T follicular helper cell (primary cell): ENCODE data around the gene MB.

Experiments used
- DNase-seq: peaks from one replicate; pipeline ENCODE4 v3.0.0-alpha.2; 2020; ENCODE audit warnings: low read depth

Gene MB

DNA sequence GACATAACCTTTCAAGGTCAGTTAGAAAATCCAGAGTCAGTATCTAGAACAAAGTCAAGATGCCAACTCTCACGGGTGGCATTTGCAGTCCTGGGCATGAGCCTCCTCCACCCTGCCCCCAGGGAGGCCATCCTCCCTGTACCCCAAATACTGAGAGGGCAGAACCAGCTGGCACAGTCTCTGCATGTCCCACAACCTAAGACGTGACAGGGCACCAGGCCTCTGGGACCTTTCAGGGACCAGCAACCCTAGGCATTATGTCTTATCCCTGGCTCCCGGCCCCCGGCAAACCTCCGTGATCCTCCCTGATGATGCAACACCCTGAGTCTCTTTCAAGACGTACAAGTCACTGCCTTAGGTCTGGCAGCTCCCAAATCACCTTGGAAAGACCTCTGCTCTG is 2.0 kb downstream of the MB start:
- DNase-seq, result no peak

GRCh38 chr22:35614404-35614803 is 2.7 kb downstream of the MB start:
- DNase-seq, result no peak

DNA sequence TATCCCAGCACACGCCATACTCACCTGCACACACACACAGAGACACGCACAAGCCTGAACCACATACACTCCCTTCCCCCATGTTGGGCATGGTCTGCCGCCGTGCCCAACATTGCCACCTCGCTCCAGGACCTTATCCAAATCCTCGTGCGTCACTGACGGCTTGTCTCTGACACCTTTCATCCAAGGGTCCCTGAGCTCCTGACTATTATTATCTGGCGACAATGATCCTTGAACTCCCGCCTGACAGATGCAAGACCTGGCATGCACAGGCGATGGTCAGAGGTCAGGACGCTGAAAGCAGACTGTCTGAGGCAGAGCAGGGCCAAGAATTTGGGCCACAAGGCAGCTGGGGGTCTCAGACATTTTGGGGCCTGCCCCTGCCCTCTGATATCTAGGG is 4.2 kb downstream of the MB start:
- DNase-seq, result no peak

GRCh38 chr22:35611891-35612576 is 5.1 kb downstream of the MB start:
- DNase-seq, result no peak

DNA sequence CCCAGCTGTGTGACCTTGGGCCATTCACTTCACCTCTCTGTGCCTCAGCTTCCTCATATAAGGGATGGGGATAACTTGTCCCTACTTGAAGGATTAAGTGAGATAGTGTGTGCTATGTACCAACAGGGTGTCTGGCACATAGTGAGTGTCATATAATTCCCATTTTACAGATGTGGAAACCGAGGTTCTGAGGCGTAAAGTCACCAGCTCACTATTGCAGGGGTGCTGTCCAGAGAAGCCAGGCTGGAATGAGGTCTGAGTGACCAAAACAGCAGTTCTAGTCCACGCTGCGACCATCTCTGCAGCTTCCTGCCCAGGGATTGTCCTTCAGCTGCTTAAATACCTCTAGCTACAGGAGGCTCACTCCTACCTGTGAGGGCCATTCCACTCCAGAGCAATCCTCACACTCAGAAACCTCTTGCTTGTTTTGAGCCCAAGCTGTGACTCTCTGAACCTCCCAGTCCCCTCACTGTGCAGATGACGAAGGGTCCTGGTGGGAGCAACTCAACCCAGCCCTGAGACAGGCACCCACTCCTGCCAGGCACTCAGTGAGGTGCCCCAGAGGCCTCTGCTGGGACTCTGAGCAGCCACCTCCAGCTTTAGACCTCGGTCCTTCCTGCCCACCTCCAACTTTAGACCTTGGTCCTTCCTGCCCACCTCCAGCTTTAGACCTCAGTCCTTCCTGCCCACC is 5.8 kb downstream of the MB start:
- DNase-seq, result no peak

- DNase-seq, result no peak
Measured at GRCh38 chr22:35610741-35611140, 6.4 kb downstream of the MB start.

DNA sequence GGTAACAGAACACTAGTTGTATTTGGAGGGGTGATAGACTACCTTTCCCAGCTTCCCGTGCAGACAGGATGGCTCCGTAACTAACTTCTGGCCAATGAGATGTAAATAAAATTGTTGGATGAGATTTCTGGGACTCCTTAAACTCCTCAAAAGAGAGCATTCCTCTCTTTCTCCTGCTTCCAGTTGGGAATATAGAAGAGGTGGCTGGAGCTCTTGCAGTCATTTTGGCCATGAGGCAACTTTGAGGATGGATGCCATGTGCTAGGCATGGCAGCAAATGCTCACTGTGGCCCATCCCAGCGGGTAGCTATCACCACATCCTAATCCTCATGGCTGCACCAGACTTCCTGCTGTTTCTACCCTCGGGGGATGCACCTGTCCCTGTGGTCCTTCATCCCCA is 7.4 kb downstream of the MB start:
- no peak for DNase-seq

DNA sequence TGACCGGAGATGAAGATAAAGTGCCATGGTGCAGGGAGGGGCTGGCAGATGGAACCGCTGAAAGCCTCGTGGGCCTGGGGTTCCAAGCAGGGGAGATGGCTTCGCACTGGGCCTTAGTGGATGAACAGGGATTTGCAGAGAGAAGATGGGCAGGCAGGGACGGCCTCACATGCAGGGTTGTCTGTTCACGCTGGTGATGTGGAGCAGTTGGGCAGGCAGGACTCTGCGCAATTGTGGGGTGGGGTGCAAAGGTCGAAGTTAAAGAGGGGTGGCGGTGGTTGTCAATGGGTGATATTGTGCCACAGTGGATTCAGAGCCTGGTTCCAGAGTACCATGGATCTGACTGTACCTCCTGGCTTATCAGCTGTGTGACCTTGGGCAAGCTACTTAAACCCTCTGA is 7.9 kb downstream of the MB start:
- DNase-seq, result no peak

DNA sequence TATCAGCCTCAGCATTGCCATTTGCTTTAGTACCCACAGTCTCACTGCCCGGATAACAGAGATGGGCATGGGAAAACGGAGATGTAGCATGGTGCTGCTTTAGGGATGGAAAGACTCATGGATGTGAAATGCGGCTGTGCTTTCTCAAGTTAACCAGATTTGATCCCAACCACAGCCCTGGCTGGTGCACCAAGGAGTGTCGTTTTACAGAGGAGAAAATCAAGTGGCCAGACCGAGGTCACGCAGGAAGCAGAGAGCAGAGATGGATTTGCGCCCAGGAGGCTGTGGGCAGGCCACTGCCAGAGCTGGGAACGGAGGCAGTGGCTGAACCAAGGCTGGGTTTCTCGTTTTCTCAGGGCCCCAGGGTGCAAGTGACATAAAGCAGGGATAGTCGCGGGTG is 9.0 kb downstream of the MB start:
- no peak for DNase-seq

DNA sequence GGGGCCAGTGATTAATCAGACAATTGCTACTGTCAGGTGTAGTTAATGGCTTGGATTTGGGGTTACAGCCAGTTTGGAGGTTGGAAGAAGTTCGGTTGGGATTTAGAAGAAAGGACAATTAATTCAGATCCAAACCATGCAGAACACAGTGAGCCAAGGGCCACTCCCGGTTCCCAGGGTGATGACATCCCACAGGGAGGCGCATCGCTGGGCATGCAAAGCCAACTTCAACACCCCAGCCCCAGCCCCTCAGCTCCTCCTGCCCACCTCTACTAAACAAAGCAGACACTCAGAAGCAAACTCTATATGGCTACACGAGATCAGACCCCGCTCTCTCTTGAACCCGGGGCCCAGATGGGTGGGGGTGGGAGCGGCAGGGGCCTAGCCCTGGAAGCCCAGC is 10.2 kb downstream of the MB start:
- no peak for DNase-seq

- DNase-seq, result no peak
Measured at GRCh38 chr22:35605851-35606481, 11.2 kb downstream of the MB start.

DNA sequence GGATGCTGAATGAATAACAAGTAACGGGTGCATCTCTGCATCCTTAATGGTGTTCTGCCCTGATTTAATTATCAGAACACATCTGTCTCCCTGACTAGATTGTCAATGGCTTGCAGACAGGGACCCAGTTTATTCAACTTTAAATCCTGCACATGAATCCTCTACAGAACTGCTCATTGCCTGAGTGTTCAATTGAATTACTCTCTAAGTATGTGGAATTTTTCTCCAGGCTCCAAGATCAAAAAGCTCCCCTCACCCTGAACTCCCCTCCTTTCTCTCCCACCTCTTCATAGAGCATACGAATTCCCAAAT is 11.8 kb downstream of the MB start:
- DNase-seq, result no peak

DNA sequence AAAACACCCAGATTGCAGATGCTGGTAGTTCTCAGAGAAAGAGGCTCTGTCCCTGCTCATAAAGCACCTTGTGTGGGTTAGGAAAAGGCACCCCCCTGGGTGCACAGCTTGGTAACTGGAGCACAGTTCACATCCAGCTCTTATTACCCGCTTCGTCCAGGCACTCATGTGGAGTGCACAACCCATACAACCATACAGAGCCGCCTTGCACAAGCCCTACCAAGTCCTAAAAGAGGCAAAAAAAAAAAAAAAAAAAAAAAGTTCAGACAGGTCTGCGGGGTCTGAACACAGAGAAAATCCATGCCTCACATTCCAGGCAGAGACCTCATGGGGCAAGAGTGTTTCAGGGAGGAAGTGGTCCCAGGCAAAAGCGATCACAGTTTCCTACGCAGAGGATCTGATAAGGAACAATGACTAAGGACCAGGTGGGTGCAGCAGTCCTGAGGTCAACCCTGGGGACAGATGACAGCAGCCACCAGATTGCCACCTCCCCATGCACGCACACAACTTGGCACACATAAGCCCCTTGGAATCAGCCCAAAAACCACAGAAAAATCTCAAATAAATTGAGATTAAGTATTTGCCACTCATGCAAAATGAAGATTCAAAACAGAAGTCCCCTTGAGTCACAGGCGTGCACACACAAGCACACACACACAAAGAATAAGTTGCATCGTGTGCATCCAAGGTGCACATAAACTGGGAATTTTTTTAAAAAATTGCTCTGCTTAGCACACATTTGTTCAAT is 12.3 kb downstream of the MB start:
- DNase-seq, result no peak

DNA sequence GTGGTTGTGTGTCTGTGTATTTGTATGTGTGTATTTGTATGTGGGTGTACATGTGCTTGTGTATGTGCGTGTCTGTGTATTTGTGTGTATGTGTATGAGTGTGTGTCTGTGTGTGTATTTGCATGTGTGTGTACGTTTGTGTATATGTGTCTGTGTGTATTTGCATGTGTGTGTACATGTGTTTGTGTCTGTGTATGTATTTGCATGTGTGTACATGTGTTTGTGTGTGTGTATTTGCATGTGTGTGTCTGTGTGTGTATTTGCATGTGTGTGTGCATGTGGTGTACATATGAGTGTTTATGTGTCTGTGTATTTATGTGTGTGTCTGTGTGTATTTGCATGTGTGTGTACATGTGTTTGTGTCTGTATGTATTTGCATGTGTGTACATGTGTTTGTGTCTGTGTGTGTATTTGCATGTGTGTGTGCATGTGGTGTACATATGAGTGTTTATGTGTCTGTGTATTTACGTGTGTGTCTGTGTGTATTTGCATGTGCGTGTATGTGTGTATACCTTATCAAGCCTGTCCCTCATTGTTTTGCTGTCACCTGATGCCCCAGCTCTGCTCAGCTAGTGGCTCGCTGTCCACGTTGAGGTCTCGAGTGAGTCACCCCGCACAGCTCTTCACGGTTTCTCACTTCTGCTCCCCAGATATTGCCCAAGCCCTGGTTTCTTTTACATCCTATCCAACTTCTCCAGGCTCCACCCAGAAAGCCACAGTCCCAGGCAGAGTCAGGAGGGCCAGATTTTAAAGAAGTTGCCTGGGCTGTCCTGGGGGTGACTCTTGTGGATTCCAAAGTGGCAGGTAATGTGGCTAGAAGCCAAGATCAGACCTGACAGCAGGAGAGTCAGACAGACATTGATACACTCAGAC is 15.2 kb downstream of the MB start:
- no peak for DNase-seq

DNA sequence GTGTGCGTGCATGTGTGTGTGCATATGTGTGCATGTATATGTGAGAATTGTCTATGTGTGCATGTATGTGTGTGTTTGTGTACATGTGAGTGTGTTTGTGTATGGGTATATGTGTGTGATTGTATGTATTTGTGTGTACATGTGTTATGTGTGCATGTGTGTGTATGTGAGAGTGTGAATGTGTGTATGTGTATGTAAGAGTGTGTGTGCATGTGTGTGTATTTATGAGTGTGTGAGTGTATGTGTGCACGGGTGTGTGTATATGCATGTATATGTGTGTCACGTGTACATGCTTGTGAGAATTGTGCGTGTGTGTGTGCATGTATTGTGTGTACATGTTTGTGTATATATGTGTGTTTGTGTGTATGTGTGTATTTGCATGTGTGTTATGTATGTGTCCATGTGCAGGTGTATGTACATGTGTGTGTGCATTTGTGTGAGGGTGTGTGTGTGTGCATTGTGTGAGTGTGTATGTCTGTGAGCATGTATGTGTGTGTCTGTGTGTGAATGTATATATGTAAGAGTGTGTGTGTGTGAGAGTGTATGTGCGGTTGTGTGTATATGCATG is 16.0 kb downstream of the MB start:
- no peak for DNase-seq

DNA sequence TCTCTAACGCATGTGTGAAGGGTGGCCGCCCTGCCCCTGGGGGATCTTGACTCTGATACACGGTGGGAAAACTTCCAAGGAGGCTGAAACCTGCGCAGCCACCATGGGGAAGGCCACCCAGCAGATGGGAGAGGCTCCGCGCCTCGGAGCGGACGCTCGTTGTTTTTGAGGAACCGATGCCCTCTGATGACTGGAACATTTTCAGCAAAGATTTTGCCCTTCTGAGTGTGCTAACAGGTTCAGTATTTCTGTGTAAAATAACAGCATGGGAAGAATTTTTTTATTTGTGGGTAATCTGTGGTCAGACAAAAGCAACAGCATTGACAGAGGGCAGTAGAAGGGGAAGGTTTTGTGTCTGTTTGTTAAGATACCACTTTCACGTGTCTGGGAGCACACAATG is 16.7 kb downstream of the MB start:
- DNase-seq, result no peak

GRCh38 chr22:35599364-35599763 is 17.8 kb downstream of the MB start:
- DNase-seq, result no peak

DNA sequence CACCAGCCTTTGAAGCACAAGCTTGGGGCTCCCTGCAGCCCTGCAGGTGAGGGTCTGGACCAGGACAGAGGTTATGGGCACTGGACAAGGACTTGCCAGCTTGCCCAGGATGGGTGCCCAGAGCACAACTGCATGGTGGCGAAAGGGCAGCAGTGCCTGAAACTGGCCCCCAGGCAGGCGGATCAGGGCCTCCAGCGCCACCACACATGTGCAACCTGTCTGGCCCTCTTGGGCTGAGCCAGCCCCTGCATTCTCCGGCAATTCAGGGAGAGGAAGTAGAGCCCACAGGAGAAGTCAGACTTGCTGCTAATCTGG is 18.8 kb downstream of the MB start:
- no peak for DNase-seq

- DNase-seq, result no peak
Measured at GRCh38 chr22:35597692-35598395, 19.3 kb downstream of the MB start.

DNA sequence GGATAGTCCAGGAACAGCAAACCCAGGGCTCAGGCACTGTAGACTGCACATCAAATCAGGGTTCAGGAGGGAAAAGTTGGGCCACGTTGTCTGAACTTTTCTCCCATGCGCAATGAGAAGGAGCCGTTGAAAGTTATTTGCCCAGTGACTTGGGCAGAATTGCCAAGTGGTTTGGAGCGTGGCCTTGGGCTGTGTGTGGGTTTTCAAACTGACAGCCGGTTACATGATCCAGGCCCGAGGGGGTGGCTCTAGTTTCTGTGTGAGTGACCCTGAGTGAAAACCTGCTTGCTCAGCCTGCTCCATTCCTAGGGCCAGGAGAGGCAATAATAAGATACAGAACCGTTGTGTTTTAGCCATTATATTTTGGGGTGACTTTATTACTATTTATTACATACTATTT is 20.3 kb downstream of the MB start:
- DNase-seq, result no peak

GRCh38 chr22:35594686-35595085 is 22.4 kb downstream of the MB start:
- DNase-seq, result no peak
